ENCODE measurements around the gene BRWD1. TPM values are rescaled to one million over a fixed set of nuclear protein-coding genes. Genes with fewer than 3 reads are reported as not detected.

Gene BRWD1
- total and polyA plus RNA-seq, 2 experiments from 2014 or later: 35.2 to 75.5 TPM

GRCh38 chr21:39178421-39178820 is 135.0 kb downstream of the BRWD1 start:
- Histone ChIP-seq H4K20me1 (replicated peaks; ENCODE audit: insufficient read depth) (peaks cover 16% of the 10 kb centered on the region), H3K27me3 (ENCODE audit: insufficient read depth) (no peaks in the 10 kb centered on the region), H3K4me1 (ENCODE audit: insufficient read depth) (peaks cover 7% of the 10 kb centered on the region; the same call in 1 of the 2 replicates), H3K9me2 (ENCODE audit: insufficient read depth) (no peaks in the 10 kb centered on the region), H3K36me3 (ENCODE audit: insufficient read depth) (peaks cover 4% of the 10 kb centered on the region; the same call in 1 of the 2 replicates), H3K27ac (ENCODE audit: low read depth) (no peak overlapping the region), H3K79me2 (replicated peaks; ENCODE audit: insufficient read depth) (peaks cover 45% of the 10 kb centered on the region), H3F3A (replicated peaks; ENCODE audit: low read depth) (no peaks in the 10 kb centered on the region), H3K4me3 (no peak overlapping the region), H3K4me2 (no peak overlapping the region), H2AFZ (no peak overlapping the region)
- no peak for TF ChIP-seq NANOG (IDR thresholded peaks at IDR 0.05; ENCODE audit: borderline replicate concordance)
- no peak for TF ChIP-seq JUNB (IDR thresholded peaks at IDR 0.05; ENCODE audit: unreplicated experiment)
- no peak for TF ChIP-seq CREB1 (CRISPR knock-in tag; IDR thresholded peaks at IDR 0.05; ENCODE audit: low read depth)
- TF ChIP-seq ZNF462 (CRISPR knock-in tag; IDR thresholded peaks at IDR 0.05): no peak
- TF ChIP-seq EZH2phosphoT487 (IDR thresholded peaks at IDR 0.05; ENCODE audit: unreplicated experiment): no peak
- TF ChIP-seq EZH2 (IDR thresholded peaks at IDR 0.05; ENCODE audit: low read depth, unreplicated experiment): no peak
- H3K9me3 Mint-ChIP-seq: no peaks in the 10 kb centered on the region
- H3K4me1 Mint-ChIP-seq: peaks cover 10% of the 10 kb centered on the region; the same call in 2 of the 3 replicates
- H3K27ac Mint-ChIP-seq: no peak overlapping the region
- H3K4me3 Mint-ChIP-seq: no peak overlapping the region
- peaks cover 55% of the 10 kb centered on the region for H3K36me3 Mint-ChIP-seq (ENCODE audit: low read depth)
- DNase-seq (ENCODE audit: low spot score): no peak
- ATAC-seq: no peak
- H3K27me3 Mint-ChIP-seq (ENCODE audit: insufficient read depth, low read depth, poor library complexity): peaks cover 8% of the 10 kb centered on the region

DNA sequence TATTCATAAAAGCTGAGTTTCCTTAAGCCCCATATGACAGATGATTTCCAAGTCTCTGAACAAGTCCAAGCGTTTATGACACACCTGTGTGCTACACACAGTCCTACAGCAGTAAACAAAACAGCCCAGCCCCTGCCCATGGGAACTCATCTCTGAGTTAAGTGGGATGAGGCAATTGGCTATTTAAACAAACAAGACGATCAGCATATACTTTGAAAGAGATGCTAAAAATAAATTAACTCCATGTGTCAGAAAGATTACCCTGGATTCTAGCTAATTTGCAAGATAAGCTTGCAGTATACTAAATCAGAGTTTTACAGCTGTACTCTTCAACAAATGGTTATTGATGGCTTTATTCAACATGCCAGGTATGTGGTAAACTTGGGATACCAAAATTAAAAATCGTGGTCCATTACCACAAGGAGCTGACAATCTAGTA is 137.1 kb downstream of the BRWD1 start:
- H3K9me2 ChIP-seq (ENCODE audit: insufficient read depth): no peaks in the 10 kb centered on the region
- peaks cover 8% of the 10 kb centered on the region; the same call in 1 of the 2 replicates for H3K36me3 ChIP-seq (ENCODE audit: insufficient read depth)
- ATAC-seq (no peak), DNase-seq (ENCODE audit: low spot score) (no peak)
- Mint-ChIP-seq H3K36me3 (ENCODE audit: low read depth) (peaks cover 70% of the 10 kb centered on the region), H3K27ac (no peak overlapping the region), H3K4me3 (no peak overlapping the region), H3K4me1 (no peaks in the 10 kb centered on the region), H3K27me3 (ENCODE audit: insufficient read depth, low read depth, poor library complexity) (no peaks in the 10 kb centered on the region), H3K9me3 (no peaks in the 10 kb centered on the region)
- H3K4me2 ChIP-seq: no peak overlapping the region
- no peak overlapping the region for H2AFZ ChIP-seq
- 0 out of 2 replicates have a peak overlapping the region, but pooled peaks have one; percentile 11 for H3K27ac ChIP-seq (ENCODE audit: low read depth)
- no peaks in the 10 kb centered on the region for H3K4me1 ChIP-seq (ENCODE audit: insufficient read depth)
- no peak overlapping the region for H3K4me3 ChIP-seq
- H3F3A ChIP-seq (replicated peaks; ENCODE audit: low read depth): no peaks in the 10 kb centered on the region
- peaks cover 10% of the 10 kb centered on the region; the same call in 1 of the 2 replicates for H4K20me1 ChIP-seq (replicated peaks; ENCODE audit: insufficient read depth)
- H3K79me2 ChIP-seq (replicated peaks; ENCODE audit: insufficient read depth): peaks cover 30% of the 10 kb centered on the region
- no peaks in the 10 kb centered on the region for H3K27me3 ChIP-seq (ENCODE audit: insufficient read depth)
- TF ChIP-seq, protein P1, sequence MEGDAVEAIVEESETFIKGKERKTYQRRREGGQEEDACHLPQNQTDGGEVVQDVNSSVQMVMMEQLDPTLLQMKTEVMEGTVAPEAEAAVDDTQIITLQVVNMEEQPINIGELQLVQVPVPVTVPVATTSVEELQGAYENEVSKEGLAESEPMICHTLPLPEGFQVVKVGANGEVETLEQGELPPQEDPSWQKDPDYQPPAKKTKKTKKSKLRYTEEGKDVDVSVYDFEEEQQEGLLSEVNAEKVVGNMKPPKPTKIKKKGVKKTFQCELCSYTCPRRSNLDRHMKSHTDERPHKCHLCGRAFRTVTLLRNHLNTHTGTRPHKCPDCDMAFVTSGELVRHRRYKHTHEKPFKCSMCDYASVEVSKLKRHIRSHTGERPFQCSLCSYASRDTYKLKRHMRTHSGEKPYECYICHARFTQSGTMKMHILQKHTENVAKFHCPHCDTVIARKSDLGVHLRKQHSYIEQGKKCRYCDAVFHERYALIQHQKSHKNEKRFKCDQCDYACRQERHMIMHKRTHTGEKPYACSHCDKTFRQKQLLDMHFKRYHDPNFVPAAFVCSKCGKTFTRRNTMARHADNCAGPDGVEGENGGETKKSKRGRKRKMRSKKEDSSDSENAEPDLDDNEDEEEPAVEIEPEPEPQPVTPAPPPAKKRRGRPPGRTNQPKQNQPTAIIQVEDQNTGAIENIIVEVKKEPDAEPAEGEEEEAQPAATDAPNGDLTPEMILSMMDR (conservative IDR thresholded peaks at IDR 0.05; ENCODE audit: low read depth in 2 of 2): no peak

Measured in GM23338 (cell line).